GM19468 (cell line): Measurements from ENCODE around the gene F2RL1.
"Not testable (repeated sequence)": the region's sequence is repeated elsewhere in the genome, so short reads cannot be mapped to it uniquely, and the experiment has no call there.

Experiments
- ATAC-seq: cut with Tn5 transposase; IDR thresholded peaks from one replicate; pipeline ENCODE4 v1.9.1; 2021; ENCODE audit warnings: mild to moderate bottlenecking, moderate library complexity, moderate number of reproducible peaks; ENCODE audit not compliant: unreplicated experiment; ENCODE audit errors: extremely low read depth

The F2RL1 gene, protein sequence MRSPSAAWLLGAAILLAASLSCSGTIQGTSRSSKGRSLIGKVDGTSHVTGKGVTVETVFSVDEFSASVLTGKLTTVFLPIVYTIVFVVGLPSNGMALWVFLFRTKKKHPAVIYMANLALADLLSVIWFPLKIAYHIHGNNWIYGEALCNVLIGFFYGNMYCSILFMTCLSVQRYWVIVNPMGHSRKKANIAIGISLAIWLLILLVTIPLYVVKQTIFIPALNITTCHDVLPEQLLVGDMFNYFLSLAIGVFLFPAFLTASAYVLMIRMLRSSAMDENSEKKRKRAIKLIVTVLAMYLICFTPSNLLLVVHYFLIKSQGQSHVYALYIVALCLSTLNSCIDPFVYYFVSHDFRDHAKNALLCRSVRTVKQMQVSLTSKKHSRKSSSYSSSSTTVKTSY

DNA sequence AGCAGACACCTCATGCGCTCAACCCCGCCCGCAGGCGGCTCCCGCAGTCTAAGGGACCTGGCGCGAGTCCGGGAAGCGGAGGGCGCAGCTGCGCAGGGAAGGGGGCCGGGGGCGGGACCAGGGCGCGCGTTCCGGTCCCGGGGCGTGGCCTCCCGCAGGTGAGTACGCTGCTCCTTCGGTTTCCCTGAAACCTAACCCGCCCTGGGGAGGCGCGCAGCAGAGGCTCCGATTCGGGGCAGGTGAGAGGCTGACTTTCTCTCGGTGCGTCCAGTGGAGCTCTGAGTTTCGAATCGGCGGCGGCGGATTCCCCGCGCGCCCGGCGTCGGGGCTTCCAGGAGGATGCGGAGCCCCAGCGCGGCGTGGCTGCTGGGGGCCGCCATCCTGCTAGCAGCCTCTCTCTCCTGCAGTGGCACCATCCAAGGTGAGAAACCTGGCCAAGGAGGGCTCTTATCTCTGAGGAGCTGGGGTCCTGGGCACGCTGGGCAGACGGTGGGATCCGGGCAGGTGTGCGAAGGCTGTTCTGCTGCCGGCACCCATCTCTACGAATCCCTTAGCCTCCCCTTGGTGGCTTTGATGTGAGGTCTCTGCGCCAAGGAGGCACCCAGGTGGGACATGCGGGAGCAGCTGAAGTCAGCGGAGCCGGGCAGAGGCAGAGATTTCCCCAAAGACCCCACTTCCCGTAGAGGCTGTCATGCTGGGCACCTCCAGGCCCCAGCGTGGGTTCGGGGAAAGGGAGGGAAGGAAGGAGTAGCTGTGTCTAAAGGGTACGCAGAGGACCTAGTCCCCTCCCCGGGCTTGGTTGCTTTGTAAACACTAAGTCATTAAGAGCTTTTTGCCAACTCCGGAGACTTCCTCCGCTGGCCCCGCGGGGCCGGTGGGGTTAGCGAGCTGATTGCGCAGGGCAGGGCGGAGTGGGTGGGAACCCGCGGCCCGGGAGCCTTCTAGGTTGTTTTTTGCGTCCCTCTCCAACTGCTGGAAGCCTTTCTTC lies at the start of gene F2RL1:
Gene F2RL1, plus strand, starts transcription at position 187 of the 988 bp plus-strand sequence. Its CDS starts 153 bp downstream, at position 340.
- no peak for ATAC-seq

DNA sequence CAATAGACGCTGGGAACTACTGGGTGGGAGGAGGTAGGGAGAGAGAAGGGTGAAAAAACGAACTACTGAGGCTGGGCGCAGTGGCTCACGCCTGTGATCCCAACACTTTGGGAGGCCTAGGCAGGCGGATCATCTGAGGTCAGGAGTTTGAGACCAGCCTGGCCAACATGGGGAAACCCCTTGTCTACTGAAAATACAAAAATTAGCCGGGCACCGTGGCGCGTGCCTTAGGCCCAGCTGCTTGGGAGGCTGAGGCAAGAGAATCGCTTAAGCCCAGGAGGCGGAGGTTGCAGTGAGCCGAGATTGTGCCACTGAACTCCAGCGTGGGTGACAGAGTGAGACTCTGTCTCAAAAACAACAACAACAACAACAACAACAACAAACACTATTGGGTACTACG lies 47.8 kb upstream of the F2RL1 start:
- ATAC-seq: not testable (repeated sequence)

DNA sequence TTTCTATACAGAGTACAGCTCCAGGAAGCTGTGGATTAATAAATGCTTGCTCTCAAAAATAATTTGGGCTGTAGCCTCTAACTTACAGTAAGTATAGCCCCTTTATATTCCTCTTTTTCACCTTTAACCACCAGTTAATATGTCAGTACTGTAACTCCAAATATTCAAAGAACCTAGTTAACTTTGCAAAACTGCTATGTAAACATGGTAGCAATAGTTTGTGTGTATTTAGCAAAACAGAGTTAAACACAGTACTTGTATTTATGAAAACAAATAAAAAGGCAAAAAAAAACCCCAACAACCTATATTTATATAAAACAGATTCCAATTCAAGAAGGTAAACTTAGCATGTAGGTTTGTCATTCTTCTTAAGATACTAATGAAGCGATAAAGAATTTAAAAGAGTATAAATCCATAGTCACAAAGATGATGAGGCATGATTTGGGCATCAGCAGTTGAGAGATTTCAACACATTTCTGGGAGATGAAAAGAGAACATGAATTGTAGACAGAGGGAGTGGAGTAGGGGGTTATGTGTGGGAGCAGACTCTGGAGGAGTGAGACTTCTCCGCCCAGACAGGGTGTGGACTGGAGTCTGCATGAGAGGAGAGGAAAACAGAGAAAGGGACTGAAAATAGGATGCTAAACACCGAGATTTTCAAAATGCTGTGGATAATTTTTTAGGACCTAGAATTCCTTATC lies 47.0 kb upstream of the F2RL1 start:
- no peak for ATAC-seq

DNA sequence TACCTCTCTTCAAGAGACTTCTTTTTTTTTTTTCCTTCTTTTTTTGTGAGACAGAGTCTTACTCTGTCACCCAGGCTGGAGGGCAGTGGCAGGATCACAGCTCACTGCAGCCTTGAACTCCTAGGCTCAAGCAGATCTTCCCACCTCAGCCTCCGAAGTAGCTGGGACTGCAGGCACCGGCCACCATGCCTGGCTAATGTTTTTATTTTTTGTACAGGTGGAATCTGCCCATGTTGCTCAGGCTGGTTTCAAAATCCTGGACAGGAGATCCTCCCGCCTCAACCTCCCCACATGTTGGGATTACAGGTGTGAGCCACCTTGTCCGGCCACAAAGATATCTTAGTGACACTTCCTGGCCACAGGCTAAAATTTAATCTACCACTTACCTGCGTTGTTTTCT lies 42.9 kb upstream of the F2RL1 start:
- no peak for ATAC-seq

DNA sequence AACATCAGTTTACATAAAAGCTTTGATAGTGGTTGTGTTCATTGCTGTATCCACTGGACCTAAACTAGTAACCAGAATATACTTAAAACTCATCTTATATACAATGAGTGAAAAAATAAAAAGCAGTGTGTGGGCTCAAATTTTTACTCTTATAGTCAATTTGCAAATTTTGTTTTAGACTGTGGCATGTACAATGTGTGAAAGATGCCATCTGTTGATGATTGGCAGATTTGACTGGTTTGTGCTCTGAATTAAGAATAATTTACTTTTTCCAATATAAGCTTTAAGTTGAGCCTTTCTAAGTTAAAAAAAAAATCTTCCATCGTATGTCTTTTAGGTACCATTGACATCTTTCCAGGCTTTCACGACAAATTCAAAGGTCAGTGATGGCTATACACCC lies 42.4 kb upstream of the F2RL1 start:
- no peak for ATAC-seq

DNA sequence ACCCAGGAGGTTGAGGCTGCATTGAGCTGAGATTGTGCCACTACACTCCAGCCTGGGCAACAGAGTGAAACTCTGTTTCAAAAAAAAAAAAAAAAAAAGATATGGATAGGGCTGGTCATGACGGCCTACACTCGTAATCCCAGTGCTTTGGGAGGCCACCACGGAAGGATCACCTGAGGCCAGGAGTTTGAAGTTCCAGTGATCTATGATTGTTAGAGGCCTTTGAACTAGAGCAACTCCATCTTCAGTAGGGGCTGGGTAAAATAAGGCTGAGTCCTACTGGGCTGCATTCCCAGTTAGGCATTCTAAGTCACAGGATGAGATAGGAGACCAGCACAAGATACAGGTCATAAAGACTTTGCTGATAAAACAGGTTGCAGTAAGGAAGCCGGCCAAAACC lies 38.2 kb upstream of the F2RL1 start:
- not testable (repeated sequence) for ATAC-seq

DNA sequence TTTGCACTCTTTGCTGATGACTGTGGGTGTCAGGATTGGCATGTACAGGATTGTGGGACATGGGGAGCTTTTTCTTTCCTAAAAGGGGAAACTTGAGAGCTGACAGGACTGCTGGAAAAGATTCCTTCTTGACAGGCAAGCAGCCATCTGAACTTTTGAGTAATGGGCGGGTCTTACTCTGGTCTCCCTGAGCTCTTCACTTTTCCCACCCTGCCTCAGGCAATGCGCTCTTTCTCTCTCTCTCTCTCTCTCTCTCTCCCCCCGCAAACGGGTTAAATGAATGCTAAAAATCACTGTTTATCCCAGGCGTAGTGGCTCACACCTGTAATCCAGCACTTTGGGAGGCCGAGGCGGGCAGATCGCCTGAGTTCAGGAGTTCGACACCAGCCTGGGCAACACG lies 37.1 kb upstream of the F2RL1 start:
- no peak for ATAC-seq

DNA sequence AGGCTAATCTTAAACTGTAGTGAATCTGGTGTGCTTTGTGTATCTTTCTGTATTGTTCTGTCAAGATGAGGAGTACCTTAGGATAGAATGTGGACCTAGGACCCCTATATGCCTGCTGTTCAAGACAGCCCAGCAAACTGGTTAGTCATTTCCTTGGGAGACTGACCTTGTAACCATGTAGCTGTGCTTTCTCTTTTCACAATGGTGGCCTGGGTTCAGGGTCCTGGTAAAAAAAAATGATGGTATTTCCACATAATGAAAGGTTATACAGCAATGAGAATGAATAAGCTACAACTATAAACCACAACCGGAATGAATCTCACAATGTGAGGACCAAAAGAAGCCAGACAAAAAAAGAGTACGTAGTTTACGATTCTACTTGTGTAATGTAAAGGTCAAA lies 36.4 kb upstream of the F2RL1 start:
- ATAC-seq: no peak

DNA sequence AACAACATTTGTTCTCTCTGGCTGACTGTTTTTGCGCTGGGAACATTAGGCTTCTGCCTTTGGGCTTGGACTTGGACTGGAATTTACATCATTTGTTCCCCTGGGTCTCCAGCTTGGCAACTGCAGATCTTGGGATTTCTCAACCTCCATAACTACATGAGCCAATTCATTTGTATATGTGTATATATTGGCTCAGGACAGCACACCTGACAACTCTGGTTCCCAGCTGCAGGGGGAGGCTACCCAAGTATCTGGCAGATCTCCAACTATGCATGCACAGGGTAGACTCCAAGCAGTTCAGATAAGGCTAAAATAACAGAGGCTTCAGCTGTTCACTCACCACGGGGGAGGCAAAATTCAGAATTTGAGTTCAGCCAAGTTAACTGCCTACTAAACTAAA lies 31.6 kb upstream of the F2RL1 start:
- no peak for ATAC-seq

DNA sequence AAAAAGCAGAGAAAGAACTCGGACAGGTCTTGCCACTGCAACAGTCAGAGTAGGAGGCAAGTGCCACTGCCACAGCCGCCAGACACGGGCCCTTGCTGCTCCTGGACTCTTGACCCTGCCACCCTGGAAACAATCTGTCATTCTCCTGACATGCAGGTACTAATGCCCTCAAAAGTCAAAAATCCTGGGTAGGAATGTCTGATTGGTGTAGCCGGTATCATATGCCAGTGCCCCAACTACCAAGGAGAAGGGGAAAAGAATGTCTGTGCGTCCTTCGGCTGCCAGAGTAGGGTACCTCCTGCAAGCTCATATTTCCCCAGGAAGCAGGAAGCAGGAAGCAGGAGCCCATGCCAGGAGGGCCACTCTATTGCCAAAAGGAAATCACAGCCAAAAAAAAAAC lies 30.5 kb upstream of the F2RL1 start:
- ATAC-seq: no peak

DNA sequence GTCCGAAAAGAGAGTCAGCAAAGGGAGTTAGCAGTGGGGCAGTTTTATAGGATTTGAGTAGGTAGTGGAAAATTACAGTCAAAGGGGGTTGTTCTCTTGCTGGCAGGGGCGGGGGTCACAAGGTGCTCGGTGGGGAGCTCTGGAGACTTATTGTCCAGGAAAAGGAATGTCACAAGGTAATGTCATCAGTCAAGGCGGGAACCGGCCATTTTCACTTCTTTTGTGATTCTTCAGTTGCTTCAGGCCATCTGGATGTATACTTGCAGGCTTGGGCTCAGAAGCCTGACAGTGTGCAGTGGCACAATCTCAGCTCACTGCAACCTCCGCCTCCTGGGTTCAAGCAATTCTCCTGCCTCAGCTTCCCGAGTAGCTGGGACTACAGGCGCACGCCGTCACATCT lies 29.6 kb upstream of the F2RL1 start:
- not testable (repeated sequence) for ATAC-seq

DNA sequence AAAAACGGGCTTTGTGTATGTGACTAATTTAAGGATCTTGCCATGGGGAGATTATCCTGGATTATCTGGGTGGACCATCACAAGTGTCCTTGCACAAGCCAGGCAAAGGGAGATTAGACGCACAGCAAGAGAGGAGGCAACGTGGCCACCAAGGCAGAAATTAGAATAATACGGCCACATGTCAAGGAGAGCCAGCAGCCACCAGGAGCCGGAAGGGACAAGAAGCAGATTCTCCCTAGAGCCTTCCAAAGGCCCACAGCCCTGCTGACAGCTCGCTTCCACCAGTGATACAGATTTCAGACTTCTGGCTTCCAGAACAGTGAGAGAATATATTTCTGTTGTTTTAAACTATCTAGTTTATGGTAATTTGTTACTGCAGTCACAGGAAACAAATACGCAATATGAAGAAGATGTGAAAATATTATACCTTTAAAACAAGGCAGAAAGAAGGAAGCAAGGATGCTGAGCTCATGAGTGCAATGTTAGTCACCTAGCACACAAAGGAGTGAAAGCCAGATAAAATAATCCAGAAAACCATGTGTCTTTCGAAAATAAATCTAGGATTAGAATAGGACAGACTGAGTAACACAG lies 28.7 kb upstream of the F2RL1 start:
- ATAC-seq: no peak

DNA sequence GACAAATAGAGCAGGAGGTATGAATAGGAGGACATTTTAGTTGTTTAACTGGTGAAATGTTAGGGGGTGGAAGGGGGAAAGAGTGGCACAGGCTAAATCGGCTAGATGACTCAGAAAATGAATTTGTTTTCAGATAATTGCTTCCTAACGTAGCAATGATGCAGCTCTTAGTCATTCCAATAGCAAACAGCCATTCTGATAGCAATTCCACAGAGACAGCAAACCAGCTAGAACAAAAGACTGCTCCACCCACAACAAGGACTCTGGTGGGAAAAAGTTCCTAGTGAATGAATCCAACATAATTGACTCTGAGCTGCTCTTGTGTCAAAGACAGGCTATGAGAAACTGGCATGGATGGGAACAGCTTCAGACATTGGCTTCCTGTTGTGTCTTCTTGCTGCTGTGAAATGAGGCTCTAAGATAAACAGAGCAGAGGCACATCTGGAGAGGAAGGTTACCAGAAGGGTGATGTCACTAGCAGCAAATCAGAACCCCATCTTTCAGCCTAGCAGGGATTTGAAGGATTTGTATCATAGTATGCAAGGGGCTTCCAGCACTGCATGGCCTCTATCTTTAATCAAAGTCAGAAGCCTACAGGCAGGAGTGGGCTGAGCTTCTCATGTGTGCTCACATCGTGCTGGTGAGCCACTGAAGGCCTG lies 28.1 kb upstream of the F2RL1 start:
- no peak for ATAC-seq

DNA sequence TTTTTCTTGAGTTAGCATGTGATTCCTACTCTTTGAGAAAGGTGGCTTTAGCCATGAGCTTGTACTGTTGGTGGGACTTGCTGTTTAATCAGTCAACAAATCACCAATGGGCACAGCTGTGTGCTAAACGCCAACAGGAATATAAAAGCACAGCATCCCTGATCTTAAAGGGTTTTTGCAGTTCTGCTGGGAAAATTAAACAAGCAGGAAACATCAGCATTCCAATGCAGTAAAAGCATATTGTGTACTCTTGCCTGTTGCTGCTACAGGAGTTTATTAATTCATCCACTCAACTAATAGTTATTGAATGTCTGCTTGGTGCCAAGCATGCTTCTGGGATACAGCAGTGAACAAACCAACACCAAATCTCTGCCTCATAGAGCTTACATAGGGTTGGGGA lies 27.4 kb upstream of the F2RL1 start:
- ATAC-seq: no peak

DNA sequence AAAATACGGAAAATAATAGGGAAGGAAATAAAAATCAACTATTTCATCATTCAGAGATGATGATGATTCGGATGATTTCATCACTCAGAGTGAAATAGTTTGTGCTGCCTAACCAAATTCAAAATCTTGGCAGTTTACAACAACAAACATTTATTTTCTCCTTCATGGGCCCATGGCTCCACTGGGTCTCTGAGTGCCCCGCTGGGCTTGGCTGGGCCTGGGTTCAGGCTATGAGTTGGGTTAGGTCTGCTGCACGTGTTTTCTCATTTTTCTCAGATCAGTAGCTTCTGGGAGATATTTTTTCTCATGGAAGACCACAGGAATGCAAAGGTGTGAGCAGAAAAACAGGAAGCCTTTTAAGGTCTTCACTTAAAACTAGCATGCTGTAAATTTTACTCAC lies 24.0 kb upstream of the F2RL1 start:
- ATAC-seq: no peak

DNA sequence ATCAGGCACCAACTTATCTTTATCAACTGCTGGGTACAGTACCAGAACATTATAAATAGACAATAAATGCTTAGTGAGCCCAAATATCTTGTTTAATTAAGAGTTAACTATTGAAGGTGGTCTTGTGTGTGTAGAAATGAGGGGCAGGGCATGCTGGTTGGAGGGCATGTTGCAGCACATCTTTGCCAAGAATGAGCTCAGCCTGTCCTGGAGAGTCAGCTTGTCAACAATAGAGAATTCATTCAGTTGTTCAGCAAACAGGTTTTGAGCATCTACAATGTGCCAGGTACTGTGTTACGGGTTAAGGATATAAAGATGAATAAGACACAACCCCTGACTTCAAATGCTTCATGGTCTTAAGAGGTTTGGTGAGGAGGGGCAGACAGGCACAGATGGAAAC lies 19.2 kb upstream of the F2RL1 start:
- no peak for ATAC-seq

DNA sequence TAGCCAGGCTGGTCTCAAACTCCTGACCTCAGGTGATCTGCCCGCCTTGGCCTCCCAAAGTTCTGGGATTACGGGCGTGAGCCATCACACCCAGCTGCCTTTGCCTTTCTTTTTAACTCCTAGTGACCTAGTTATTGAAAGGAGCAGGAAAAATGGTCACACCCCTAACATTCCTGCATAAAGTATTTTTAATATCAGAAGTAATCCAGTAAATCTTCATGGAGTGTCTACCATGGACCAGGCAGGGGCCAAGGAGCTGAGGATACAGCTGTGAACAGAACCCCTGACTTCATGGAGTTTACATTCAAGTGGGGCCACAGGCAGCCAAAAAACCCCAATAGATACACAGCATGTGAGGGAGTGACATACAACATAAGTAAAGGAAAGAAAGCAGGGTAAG lies 18.3 kb upstream of the F2RL1 start:
- ATAC-seq: no peak

DNA sequence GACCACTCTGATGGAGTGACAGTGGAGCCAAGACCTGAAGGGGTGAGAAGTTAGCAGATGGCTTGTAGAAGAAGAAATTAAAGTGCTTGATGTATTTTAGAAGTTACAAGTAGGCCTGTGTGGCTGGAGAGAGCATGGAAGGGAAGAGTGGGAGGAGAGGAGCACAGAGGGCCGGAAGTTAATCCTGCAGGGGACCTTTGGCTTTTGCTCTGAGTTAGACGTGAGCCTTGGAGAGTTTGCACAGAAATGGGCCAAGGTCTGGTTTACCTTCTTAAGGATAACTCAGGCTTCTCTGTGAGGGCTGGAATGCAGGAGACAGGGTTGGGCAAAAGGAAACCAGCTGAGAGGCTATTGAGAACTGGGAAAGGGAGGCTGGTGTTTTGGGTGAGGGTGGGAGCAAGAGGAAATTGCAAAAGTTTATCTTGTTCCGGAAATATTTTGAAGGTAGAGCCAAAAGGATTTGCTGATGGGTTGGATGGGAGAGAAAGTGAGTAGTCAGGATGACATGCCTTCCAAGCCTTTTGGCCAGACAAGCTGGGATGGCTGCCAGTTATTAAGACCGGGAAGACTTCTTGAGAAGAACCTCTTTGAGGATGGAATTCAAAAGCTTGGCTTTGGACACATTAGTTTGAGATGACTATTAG lies 17.5 kb upstream of the F2RL1 start:
- no peak for ATAC-seq

DNA sequence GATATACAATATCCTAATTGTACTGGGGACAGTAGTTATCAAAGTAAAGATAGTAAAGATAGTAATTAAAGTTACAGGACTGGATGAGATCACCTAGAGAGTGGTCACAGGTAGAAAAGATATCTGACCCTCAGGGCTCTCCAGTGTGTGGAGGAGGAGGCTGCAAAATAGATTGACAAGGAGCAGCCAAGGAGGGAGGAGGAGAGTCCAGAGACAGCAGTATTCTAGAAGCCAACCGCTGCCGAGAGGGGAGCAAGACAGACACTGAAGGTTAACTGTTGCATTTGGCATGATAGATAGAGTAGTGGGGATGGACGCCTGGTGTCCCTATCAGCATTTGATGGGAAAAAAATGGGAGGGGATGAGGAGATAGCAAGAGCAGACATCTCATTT lies 17.0 kb upstream of the F2RL1 start:
- no peak for ATAC-seq
